Calu3 (cell line): ENCODE measurements around the gene AP1G2. TPM values are rescaled to one million over a fixed set of nuclear protein-coding genes. Genes with fewer than 3 reads are reported as not detected.

Source experiments
- BruUV-seq: library from RNA; stranded (reverse); fragments of 400-500 nt; replicated peaks from 2 replicates; lab custom pipeline; 2021; lab: Mats Ljungman, UMichigan
- CTCF ChIA-PET: fragments of 300-600 bp; sonication (Branson Sonifier 250); formaldehyde crosslinking; loops from one replicate; lab custom pipeline; 2022; ENCODE audit warnings: antibody characterized with exemption; lab: Charles Lee
- DNase-seq: peaks from one replicate; pipeline ENCODE4 v3.0.0; 2022
- H3K27ac Mint-ChIP-seq: one replicate; pipeline ENCODE4 v1.8.0; 2022; ENCODE audit warnings: mixed read lengths; ENCODE audit not compliant: unreplicated experiment
- H3K27me3 Mint-ChIP-seq: one replicate; pipeline ENCODE4 v1.8.0; 2022; ENCODE audit warnings: mixed read lengths; ENCODE audit not compliant: unreplicated experiment
- H3K36me3 Mint-ChIP-seq: one replicate; pipeline ENCODE4 v1.8.0; 2022; ENCODE audit warnings: mild to moderate bottlenecking, moderate library complexity, mixed read lengths; ENCODE audit not compliant: insufficient read depth, unreplicated experiment
- H3K4me1 Mint-ChIP-seq: one replicate; pipeline ENCODE4 v1.8.0; 2022; ENCODE audit warnings: mild to moderate bottlenecking, low read depth, mixed read lengths; ENCODE audit not compliant: unreplicated experiment
- H3K4me3 Mint-ChIP-seq: one replicate; pipeline ENCODE4 v1.8.0; 2022; ENCODE audit warnings: mild to moderate bottlenecking, low read depth, moderate library complexity, mixed read lengths; ENCODE audit not compliant: unreplicated experiment
- H3K9me3 Mint-ChIP-seq: one replicate; pipeline ENCODE4 v1.8.0; 2022; ENCODE audit warnings: low read depth, mixed read lengths; ENCODE audit not compliant: unreplicated experiment
- CTCF ChIP-seq: fragments of 200-600 bp; IDR thresholded peaks from one replicate; pipeline ENCODE4 v1.8.0; 2022; ENCODE audit warnings: antibody characterized with exemption; ENCODE audit not compliant: unreplicated experiment
- intact Hi-C: fragments of 100-400 bp; cut with micrococcal nuclease; formaldehyde crosslinking; loops from one replicate; pipeline ENCODE4 v1.10.0; 2022; ENCODE audit not compliant: unreplicated experiment
- total RNA-seq: library from RNA; stranded (reverse); gene quantifications from 2 replicates; pipeline ENCODE4 v1.2.3, GENCODE V29; 2022

Gene AP1G2
- total RNA-seq, 1 experiment from 2014 or later, result 152 TPM

GRCh38 chr14:23514644-23514957 lies 53.0 kb downstream of the AP1G2 start:
- peaks cover 65% of the 10 kb centered on the region for H3K27me3 Mint-ChIP-seq
- no peaks in the 10 kb centered on the region for H3K4me1 Mint-ChIP-seq
- BruUV-seq, result no TSS peak
- intact Hi-C loops, result no loop called here
- H3K9me3 Mint-ChIP-seq, result no peaks in the 10 kb centered on the region
- no peak overlapping the region for H3K4me3 Mint-ChIP-seq
- no peaks in the 10 kb centered on the region for H3K36me3 Mint-ChIP-seq
- no peak for TF ChIP-seq CTCF
- no peak overlapping the region for H3K27ac Mint-ChIP-seq
- no peak for DNase-seq
- CTCF ChIA-PET, result no interaction called here

DNA sequence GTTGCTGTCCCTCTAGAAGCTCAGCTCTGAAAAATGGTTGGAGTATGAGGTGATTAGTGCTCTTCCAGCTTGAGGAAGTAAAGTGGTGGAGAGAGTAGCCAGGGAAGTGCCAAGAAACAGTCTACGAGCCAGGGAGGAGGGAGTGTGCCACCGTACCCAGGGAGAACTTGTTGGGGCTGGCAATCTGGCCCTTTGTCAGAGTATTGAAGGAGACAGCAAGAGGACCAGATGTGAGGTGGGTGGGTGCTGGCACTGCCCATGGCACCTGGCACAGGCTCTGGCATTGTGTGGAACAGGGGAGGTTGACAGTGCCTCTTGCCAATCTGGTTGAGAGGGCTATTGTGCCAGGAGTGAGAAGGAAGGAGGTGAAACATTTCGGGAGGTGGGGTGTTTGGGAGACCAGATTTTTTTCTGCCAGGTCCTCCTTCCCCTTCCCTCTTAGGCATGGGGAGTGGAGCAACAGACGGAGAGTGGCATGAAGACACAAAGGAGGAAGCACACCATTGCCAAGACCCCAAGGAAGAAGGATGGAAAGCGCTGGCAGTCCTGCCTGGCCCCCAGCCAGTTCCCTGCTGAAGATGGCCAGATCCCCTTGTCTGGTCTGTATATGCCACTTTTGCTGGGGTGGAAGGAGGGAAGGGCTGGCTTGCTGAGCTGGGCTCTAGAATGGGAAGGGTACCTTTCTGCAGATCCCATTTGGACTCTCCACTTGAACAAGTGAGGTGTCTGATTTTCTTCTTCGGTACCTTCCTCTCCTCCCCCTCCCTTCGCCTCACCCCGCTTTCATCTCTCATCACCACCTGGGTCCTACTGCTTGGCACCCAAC lies 53.6 kb downstream of the AP1G2 start:
- intact Hi-C loops, result no loop called here
- H3K4me1 Mint-ChIP-seq, result no peaks in the 10 kb centered on the region
- peaks cover 59% of the 10 kb centered on the region for H3K27me3 Mint-ChIP-seq
- no peak for TF ChIP-seq CTCF
- DNase-seq, result no peak
- H3K36me3 Mint-ChIP-seq, result no peaks in the 10 kb centered on the region
- no peak overlapping the region for H3K4me3 Mint-ChIP-seq
- CTCF ChIA-PET, result no interaction called here
- H3K9me3 Mint-ChIP-seq, result no peaks in the 10 kb centered on the region
- BruUV-seq, result no TSS peak
- no peak overlapping the region for H3K27ac Mint-ChIP-seq

- no peak overlapping the region for H3K27ac Mint-ChIP-seq
- no peaks in the 10 kb centered on the region for H3K36me3 Mint-ChIP-seq
- no peaks in the 10 kb centered on the region for H3K4me1 Mint-ChIP-seq
- no peak for TF ChIP-seq CTCF
- DNase-seq, result no peak
- CTCF ChIA-PET, result no interaction called here
- no peaks in the 10 kb centered on the region for H3K9me3 Mint-ChIP-seq
- intact Hi-C loops, result no loop called here
- H3K4me3 Mint-ChIP-seq, result no peak overlapping the region
- H3K27me3 Mint-ChIP-seq, result peaks cover 56% of the 10 kb centered on the region
- no TSS peak for BruUV-seq
Measured at GRCh38 chr14:23513005-23513817, 54.4 kb downstream of the AP1G2 start.

DNA sequence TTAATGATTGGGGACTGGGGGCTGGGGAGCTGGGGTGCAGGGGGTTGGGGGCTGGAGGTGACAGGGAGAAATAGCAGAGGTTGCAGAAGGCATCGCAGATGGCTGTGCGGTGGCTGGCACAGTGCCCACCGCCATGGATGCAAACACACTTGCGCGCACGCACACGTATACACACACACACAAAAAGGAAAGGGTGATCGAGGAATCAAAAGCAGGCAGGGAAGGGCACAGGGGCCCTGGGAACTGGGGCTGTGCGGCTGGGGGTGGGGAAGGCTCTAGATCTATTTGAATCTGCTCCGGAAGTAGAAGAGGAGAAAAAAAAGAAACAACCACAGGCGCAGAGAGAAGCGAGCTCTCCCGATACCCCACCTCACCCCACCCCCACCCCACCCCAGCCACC lies 55.4 kb downstream of the AP1G2 start:
- no peak for DNase-seq
- no peak for TF ChIP-seq CTCF
- Mint-ChIP-seq H3K36me3 (no peaks in the 10 kb centered on the region), H3K27ac (no peak overlapping the region), H3K4me3 (no peak overlapping the region), H3K4me1 (no peaks in the 10 kb centered on the region), H3K9me3 (no peaks in the 10 kb centered on the region), H3K27me3 (peaks cover 45% of the 10 kb centered on the region)
- CTCF ChIA-PET, result interaction anchor here (0.6 kb wide), 1 partner anchor 51 kb away, joined by 4 read pairs; no protein-coding TSS in a partner anchor
- BruUV-seq, result no TSS peak
- intact Hi-C loops, result no loop called here

Other genes starting within 250 kb of the AP1G2 start
- 173 and 181 TPM in 2 replicates for gene PABPN1, start 246.3 kb downstream of the AP1G2 start, total RNA-seq
- 0.39 and 0.61 TPM in 2 replicates for gene SLC22A17, start 214.9 kb downstream of the AP1G2 start, total RNA-seq
- gene EFS, start 202.6 kb downstream of the AP1G2 start, total RNA-seq, result not detected in 2 replicates
- gene IL25, start 195.0 kb downstream of the AP1G2 start, total RNA-seq, result not detected in 2 replicates
- not detected in 2 replicates for gene CMTM5, start 190.7 kb downstream of the AP1G2 start, total RNA-seq
- gene MYH6, start 159.5 kb downstream of the AP1G2 start, total RNA-seq, result not detected in 2 replicates
- gene MYH7, start 132.1 kb downstream of the AP1G2 start, total RNA-seq, result not detected in 2 replicates
- gene NGDN, start 98.1 kb downstream of the AP1G2 start, total RNA-seq, result 42.2 and 52.0 TPM in 2 replicates
- gene ZFHX2, start 16.0 kb downstream of the AP1G2 start, total RNA-seq, result 3.7 TPM in 2 replicates
- gene THTPA, start 11.5 kb downstream of the AP1G2 start, total RNA-seq, result 15.4 and 18.3 TPM in 2 replicates
- not detected in 2 replicates for gene JPH4, start 11.0 kb upstream of the AP1G2 start, total RNA-seq
- gene DHRS2, start 68.6 kb upstream of the AP1G2 start, total RNA-seq, result 1.8 and 3.0 TPM in 2 replicates